Stimulated activated CD8-positive, alpha-beta memory T cell treated with anti-CD3 and anti-CD28 coated beads, Interleukin-7, amount 100 ng/mL, for 1 hour (primary cell): Measurements from ENCODE around the gene ASB15.

ENCODE experiments used
- DNase-seq, 2 donors: peaks; one replicate each; pipeline ENCODE4 v3.0.0-alpha.2; 2020; ENCODE audit warnings: low read depth in 2 of 2

The ASB15 gene

DNA sequence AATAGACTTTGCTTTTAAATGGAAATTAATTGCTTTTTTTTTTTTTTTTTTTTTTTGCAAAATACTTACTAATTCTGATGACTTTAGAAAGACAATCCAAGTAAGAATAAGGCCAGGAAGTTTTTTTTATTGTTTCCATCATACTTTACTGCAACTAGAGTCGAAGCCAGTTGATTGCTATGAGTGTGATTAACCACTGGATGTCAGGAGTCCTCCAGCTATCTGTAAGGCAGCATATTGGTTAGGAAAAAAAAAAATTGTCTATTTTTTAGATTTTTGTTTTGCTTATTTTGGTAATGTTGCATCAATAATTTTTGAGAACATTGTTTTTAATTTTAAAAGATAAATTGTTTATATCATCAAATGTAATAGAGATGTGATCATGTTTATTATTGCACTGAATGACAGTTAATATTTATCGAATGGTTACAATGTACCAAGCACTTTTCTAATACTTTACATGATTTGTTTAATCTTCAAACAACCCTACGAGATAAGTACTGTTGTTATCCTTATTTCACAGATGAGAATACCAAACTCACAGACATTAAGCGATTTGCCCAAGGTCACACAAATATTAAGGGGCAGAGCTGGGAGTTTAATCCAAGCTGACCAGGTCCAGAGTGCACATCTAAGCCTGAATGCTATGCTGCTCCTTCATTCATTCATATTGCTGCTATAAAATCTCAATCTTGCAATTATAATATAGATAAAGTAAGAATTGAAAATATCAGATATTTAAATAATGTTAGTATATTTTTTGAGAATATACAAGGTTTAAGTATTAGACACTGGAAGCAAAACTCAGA lies 34.1 kb downstream of the ASB15 start:
- DNase-seq, result no peak

DNA sequence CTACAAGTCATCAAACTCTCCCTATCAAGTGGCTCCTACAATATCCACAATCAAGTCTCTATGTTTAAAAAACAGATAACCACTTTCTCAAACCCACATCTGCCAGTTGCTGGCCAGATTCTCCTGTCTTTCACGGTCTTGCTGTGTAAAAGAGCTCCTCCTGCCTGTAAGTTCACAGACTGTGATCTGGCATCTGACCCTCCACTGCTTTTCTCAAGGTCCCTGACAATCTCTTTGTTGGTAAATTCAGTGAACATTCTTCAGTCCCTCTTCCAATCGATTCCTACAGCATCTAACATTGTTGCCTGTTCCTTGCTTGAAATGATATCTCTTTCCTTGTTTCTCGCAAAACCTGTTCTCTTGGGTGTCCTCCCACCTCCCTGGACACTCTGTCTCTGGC lies 35.6 kb downstream of the ASB15 start:
- no peak for DNase-seq

- no peak for DNase-seq
These were observed 36.3 kb downstream of the ASB15 start for GRCh38 chr7:123637878-123638277.

DNA sequence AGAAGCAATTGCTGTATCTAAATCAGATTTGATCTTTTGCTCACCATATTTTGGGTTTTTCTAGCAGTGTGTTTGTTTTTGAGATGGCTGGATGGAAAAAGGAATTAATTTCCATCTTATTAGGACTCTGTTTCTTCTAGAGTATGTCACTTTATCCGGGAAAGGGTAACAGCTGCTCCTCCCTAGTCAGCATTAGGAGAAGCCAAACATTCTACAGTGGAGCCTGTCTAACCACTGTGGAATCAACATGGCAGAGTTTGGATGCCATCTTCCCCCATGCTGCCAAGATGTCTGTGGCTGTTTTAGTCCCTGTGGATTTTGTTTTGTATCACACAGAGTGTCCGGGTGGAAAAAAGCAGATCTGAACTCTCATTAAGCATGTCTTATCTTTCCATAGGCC lies 38.0 kb downstream of the ASB15 start:
- DNase-seq, result no peak

GRCh38 chr7:123640583-123640982 lies 39.0 kb downstream of the ASB15 start:
- DNase-seq, result no peak

GRCh38 chr7:123641901-123642300 lies 40.3 kb downstream of the ASB15 start:
- no peak for DNase-seq

- DNase-seq, result no peak
These were observed 42.1 kb downstream of the ASB15 start for GRCh38 chr7:123643495-123644441.

- DNase-seq, result no peak
These were observed 43.9 kb downstream of the ASB15 start for GRCh38 chr7:123645516-123645915.

GRCh38 chr7:123647106-123647730 lies 45.6 kb downstream of the ASB15 start:
- DNase-seq, result no peak

GRCh38 chr7:123649964-123650363 lies 48.3 kb downstream of the ASB15 start:
- no peak for DNase-seq

DNA sequence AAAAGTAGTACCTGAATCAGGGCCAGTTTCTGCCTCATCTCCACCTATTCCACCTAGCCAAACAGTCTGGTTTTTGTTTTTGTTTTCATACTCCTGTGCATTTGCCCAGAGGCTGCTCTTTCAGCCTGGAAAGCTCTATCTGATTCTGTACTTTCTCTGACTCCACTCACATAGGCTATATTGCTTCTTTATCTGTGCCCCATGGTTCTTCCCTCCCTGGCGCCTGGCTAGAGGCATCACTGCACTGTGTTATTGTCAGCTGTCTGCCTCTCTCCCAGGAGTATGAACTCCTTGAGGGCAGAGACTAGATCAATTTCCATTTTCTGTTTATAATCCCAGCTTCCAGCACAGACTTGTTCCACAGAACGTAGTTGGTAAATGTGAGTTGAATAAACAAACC lies 49.0 kb downstream of the ASB15 start:
- DNase-seq, result no peak

DNA sequence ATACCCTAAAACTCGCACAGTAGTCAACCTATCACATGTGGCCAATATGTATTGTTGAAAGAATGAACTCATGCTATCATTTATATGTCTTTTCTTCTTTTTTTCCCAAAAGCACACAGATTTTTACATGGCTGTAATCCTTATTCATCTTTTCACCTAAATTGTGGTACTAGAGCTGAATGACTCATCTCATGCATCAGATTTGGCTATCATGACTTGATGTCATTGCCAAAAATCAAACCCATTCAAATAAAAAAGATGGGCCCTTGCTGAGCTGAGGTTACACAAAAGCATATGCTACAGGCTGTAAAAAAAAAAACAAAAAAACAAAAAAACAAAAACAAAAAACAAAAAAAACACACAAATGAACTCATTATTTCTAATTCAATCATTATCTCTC lies 50.8 kb downstream of the ASB15 start:
- no peak for DNase-seq

DNA sequence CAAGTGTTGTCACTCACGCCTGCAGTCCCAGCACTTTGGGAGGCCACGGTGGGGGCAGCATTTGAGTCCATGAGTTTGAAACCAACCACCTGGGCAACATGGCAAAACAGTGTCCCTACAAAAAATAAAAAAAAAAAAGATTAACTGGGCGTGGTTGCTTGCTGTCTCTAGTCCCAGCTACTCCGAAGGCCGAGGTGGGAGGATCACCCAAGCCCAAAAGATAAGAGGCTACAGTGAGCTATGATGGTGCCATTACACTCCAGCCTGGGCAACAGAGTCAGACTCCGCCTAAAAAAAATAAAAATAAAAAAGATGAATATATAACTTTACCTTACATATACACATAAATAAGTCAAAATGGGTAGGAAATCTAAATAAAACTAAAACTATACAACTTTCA lies 51.5 kb downstream of the ASB15 start:
- no peak for DNase-seq

GRCh38 chr7:123655614-123656013 lies 54.0 kb downstream of the ASB15 start, which contains the start of gene LMOD2:
Gene LMOD2 (plus strand): TSS chr7:123655866. CDS start chr7:123655964, 98 bp downstream.
- DNase-seq, result no peak

DNA sequence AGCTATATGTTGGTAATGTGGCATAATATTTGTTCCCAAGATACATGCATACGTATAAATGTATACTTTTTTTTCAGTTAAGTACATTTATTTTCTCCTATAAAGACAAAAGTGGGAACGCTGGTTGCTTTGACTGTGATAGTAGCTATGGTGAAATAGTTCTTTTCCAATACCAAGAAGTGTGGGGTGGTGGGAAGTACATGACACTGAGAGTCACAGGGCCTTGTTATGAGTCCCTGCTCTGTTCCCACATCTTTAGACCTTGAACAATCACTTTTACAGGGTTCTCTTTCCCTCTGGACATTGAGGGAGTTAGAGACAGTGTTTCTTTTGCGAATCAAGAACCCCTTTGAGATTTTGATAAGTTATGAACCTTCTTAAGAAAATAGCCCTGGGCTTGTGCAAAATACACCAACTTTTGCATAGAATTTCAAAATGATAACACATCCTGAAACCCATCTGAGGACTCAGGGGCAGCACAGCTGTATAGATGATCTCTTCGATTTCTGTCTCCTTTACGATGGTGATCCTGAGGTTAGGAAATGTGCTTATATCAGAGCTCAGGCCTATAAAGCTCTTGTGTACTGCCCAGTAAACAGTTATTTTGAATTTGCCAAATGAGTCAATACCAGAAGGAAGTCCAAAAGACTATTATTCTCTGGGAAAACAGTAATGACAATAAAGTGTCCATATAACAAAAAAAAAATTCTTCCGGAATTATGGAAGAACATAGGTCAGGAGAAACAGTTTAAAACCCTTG lies 55.1 kb downstream of the ASB15 start:
- no peak for DNase-seq

GRCh38 chr7:123657304-123657685 lies 55.7 kb downstream of the ASB15 start:
- DNase-seq, result no peak

- DNase-seq, result no peak
These were observed 56.4 kb downstream of the ASB15 start for GRCh38 chr7:123658023-123658422.

DNA sequence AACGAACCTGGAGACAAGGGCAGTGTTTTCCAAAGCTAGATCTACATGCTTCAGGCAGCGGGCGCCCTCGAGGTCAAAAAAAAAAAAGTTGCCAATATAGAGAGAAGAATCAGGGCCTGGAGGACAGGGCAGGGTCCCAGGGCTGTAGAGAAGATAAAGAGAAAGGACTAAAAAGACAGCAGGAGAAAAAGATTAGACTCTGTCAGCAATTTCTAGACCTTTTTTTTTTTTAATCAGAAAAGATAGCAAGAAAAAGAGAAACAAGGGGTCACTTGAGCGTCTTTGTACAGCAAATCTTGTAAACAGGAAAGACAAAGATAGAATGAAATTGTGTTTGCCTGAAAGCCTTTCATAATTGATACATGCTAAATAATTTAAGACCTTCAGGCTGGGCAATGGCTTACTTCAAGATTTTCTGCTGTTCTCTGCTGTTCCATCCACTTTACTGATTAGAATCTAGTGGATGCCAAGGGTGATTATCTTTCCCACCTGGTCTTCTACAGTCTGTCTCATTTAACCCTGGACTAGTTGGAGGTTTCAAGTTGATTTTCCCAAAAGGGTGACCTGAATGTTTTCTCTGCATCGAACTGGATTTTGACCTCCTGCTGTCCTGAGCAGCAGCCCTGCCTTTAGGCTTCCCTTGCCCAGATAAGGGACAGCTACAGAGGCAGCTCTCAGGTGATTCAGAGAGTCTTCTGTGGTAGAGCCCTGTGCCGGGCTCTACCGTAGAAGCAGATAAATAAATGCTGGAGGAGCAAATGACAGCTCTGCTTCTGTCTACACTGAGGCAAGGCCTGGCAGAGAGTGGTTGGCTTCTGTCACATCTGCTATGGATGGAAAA lies 59.1 kb downstream of the ASB15 start:
- DNase-seq, result no peak

GRCh38 chr7:123661765-123662164 lies 60.1 kb downstream of the ASB15 start:
- no peak for DNase-seq

DNA sequence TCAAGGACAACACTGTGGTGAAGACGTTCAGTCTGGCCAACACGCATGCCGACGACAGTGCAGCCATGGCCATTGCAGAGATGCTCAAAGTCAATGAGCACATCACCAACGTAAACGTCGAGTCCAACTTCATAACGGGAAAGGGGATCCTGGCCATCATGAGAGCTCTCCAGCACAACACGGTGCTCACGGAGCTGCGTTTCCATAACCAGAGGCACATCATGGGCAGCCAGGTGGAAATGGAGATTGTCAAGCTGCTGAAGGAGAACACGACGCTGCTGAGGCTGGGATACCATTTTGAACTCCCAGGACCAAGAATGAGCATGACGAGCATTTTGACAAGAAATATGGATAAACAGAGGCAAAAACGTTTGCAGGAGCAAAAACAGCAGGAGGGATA lies 60.7 kb downstream of the ASB15 start:
- DNase-seq, result no peak

DNA sequence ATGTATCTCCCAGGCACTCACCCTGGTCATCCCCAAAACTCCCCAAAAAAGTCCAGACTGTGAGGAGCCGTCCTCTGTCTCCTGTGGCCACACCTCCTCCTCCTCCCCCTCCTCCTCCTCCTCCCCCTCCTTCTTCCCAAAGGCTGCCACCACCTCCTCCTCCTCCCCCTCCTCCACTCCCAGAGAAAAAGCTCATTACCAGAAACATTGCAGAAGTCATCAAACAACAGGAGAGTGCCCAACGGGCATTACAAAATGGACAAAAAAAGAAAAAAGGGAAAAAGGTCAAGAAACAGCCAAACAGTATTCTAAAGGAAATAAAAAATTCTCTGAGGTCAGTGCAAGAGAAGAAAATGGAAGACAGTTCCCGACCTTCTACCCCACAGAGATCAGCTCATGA lies 61.1 kb downstream of the ASB15 start:
- no peak for DNase-seq
